NT2/D1 (cell line): ENCODE measurements around the gene PRMT7.

Experiments
- SUZ12 ChIP-seq: IDR thresholded peaks from 2 replicates; pipeline ENCODE4 v1.6.1; 2011; ENCODE audit not compliant: insufficient read length, insufficient read depth; ENCODE audit errors: extremely low read depth
- ZNF274 ChIP-seq: IDR thresholded peaks from 2 replicates; pipeline ENCODE4 v1.6.1; 2011; ENCODE audit warnings: mild to moderate bottlenecking, low read depth, low read length

DNA sequence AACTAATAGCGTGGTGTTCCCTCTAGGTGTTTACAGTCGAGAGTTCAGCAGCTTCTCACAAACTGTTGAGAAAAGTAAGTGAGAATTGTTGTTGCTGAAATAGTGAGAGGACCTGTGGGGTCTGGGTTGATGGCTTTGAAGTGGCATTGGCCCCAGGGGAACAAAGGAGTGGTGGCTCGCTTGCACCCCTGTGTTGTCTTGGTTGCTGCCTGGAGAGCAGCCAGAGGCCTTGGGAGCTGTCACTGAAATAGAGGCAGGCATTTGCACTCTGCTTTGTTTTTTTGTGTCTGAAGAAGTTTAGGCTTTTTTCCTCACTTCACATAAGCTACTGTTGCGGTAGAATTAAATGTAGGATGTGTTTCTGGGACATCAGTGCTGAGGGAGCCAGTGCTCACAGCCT, 36.8 kb downstream of the PRMT7 start:
- no peak for TF ChIP-seq SUZ12
- TF ChIP-seq ZNF274 = no peak
